Ascending aorta (tissue), 2 donors: Measurements from ENCODE around the gene CDH13. TPM values are rescaled to one million over a fixed set of nuclear protein-coding genes. Genes with fewer than 3 reads are reported as not detected.

Experiments used
- DNase-seq, 2 donors: peaks; one replicate each; pipeline ENCODE4 v3.0.0-alpha.2; 2019; ENCODE audit warnings: low spot score in 2 of 2
- H3K27ac ChIP-seq, 2 donors: fragments of 200-600 bp; sonication (generic); one replicate each; pipeline ENCODE4 v1.5.1; 2016 to 2017; ENCODE audit warnings: mild to moderate bottlenecking in 1 of 2
- H3K27me3 ChIP-seq: fragments of 200-600 bp; sonication (generic); one replicate; pipeline ENCODE4 v1.5.1; 2017
- H3K36me3 ChIP-seq, 2 donors: fragments of 200-600 bp; sonication (generic); one replicate each; pipeline ENCODE4 v1.5.1; 2016
- H3K4me1 ChIP-seq, 2 donors: fragments of 200-600 bp; sonication (generic); one replicate each; pipeline ENCODE4 v1.5.1; 2016 to 2017; ENCODE audit warnings: mild to moderate bottlenecking in 1 of 2
- H3K4me3 ChIP-seq, 2 donors: fragments of 200-600 bp; sonication (generic); one replicate each; pipeline ENCODE4 v1.5.1; 2016 to 2017; ENCODE audit warnings: mild to moderate bottlenecking in 1 of 2
- H3K9me3 ChIP-seq, 2 donors: fragments of 200-600 bp; sonication (generic); one replicate each; pipeline ENCODE4 v1.5.1; 2016
- intact Hi-C: fragments of 100-400 bp; cut with DNase I; formaldehyde crosslinking; loops from one replicate; pipeline ENCODE4 v1.15.1; 2023
- total RNA-seq: library from RNA; depleted of rRNA; stranded (reverse); fragments of >200 nt; gene quantifications from one replicate; pipeline ENCODE4 v1.1.0, GENCODE V29; 2016
- TF ChIP-seq, protein P1 (sequence below), 3 experiments: fragments of 200-600 bp in 2 of 3; fragments of 450-650 bp in 1 of 3; sonication (generic) in 2 of 3; IDR thresholded peaks; one replicate each; pipeline ENCODE4 v1.5.1; 2016 to 2019; ENCODE audit warnings: antibody characterized with exemption in 3 of 3, mild to moderate bottlenecking in 1 of 3, moderate library complexity in 1 of 3

CDH13 gene
- total RNA-seq, 1 donor from 2014 or later, result 160 TPM

- TF ChIP-seq, protein P1, sequence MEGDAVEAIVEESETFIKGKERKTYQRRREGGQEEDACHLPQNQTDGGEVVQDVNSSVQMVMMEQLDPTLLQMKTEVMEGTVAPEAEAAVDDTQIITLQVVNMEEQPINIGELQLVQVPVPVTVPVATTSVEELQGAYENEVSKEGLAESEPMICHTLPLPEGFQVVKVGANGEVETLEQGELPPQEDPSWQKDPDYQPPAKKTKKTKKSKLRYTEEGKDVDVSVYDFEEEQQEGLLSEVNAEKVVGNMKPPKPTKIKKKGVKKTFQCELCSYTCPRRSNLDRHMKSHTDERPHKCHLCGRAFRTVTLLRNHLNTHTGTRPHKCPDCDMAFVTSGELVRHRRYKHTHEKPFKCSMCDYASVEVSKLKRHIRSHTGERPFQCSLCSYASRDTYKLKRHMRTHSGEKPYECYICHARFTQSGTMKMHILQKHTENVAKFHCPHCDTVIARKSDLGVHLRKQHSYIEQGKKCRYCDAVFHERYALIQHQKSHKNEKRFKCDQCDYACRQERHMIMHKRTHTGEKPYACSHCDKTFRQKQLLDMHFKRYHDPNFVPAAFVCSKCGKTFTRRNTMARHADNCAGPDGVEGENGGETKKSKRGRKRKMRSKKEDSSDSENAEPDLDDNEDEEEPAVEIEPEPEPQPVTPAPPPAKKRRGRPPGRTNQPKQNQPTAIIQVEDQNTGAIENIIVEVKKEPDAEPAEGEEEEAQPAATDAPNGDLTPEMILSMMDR (IDR thresholded peaks at IDR 0.05), result no peak
- Histone ChIP-seq H3K27me3 (no peaks in the 10 kb centered on the region), H3K4me1 (no peaks in the 10 kb centered on the region), H3K36me3 (no peaks in the 10 kb centered on the region), H3K27ac (no peak overlapping the region), H3K9me3 (no peaks in the 10 kb centered on the region), H3K4me3 (no peak overlapping the region)
- no peak for DNase-seq
- intact Hi-C loops, result no loop called here
Measured at GRCh38 chr16:83198977-83199376, 572.2 kb downstream of the CDH13 start.

GRCh38 chr16:83200005-83200779, 573.4 kb downstream of the CDH13 start:
- no peaks in the 10 kb centered on the region for H3K27me3 ChIP-seq
- H3K27ac ChIP-seq, result no peak overlapping the region
- DNase-seq, result no peak
- no peaks in the 10 kb centered on the region for H3K36me3 ChIP-seq
- no peak overlapping the region for H3K4me3 ChIP-seq
- intact Hi-C loops, result loop anchor here (10.0 kb wide), 1 partner anchor 595 kb away; no protein-coding TSS in a partner anchor
- H3K9me3 ChIP-seq, result no peaks in the 10 kb centered on the region
- TF ChIP-seq, protein P1 (IDR thresholded peaks at IDR 0.05), result no peak
- no peaks in the 10 kb centered on the region for H3K4me1 ChIP-seq

DNA sequence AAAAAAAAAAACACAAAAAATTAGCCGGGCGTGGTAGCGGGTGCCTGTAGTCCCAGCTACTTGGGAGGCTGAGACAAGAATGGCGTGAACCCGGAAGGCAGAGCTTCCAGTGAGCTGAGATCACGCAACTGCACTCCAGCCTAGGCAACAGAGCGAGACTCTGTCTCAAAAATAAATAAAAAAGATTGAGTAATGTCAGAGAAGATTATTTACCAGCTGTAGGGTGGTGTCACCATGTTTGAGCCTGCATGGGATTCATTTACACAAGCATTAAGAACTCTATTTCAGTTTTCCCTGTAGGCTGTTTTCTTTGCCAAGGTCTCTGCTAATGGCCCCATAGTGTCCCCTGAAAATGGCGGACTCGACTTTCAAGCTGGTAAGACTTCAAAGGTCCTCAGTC, 575.0 kb downstream of the CDH13 start:
- Histone ChIP-seq H3K4me1 (no peaks in the 10 kb centered on the region), H3K27ac (no peak overlapping the region)
- TF ChIP-seq, protein P1 (IDR thresholded peaks at IDR 0.05), result no peak

GRCh38 chr16:83205896-83206295, 579.1 kb downstream of the CDH13 start:
- intact Hi-C loops, result loop anchor here (10.0 kb wide), 1 partner anchor 601 kb away; no protein-coding TSS in a partner anchor
- Histone ChIP-seq H3K4me1 (no peaks in the 10 kb centered on the region), H3K27ac (no peak overlapping the region), H3K4me3 (no peak overlapping the region), H3K9me3 (no peaks in the 10 kb centered on the region), H3K36me3 (no peaks in the 10 kb centered on the region), H3K27me3 (no peaks in the 10 kb centered on the region)
- TF ChIP-seq, protein P1 (IDR thresholded peaks at IDR 0.05), result no peak
- DNase-seq, result no peak

More for the DNA sequence above, 575.0 kb downstream of the CDH13 start:
- Histone ChIP-seq H3K27me3 (no peaks in the 10 kb centered on the region), H3K4me3 (no peak overlapping the region), H3K9me3 (no peaks in the 10 kb centered on the region), H3K36me3 (no peaks in the 10 kb centered on the region)
- intact Hi-C loops, result loop anchor here (10.0 kb wide), 1 partner anchor 597 kb away; no protein-coding TSS in a partner anchor
- DNase-seq, result no peak

DNA sequence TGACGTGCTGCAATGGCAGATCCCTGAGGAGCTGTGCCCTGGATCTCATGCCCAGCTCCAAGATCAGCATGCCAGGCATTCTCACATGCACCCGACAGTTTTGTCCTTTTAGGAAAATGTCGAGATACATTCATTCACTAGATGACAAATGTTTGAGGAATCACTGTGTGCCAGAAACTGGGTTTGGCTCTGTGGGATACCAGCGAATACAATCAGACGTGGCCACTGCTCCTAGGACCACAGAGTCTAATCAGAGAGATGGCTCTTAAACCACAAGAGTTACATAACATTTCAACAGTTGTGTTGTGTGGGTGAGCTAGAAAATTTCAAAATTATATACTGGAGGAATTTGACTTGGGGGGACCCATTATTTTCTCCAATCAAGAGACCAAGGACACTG, 579.7 kb downstream of the CDH13 start:
- Histone ChIP-seq H3K27me3 (no peaks in the 10 kb centered on the region), H3K36me3 (no peaks in the 10 kb centered on the region)
- TF ChIP-seq, protein P1 (IDR thresholded peaks at IDR 0.05), result no peak

More for the DNA sequence above, 579.7 kb downstream of the CDH13 start:
- no peak for DNase-seq
- Histone ChIP-seq H3K9me3 (no peaks in the 10 kb centered on the region), H3K27ac (no peak overlapping the region), H3K4me1 (no peaks in the 10 kb centered on the region), H3K4me3 (no peak overlapping the region)
- intact Hi-C loops, result loop anchor here (10.0 kb wide), 1 partner anchor 602 kb away; no protein-coding TSS in a partner anchor
